ENCODE data around the gene RELB.

The RELB gene

DNA sequence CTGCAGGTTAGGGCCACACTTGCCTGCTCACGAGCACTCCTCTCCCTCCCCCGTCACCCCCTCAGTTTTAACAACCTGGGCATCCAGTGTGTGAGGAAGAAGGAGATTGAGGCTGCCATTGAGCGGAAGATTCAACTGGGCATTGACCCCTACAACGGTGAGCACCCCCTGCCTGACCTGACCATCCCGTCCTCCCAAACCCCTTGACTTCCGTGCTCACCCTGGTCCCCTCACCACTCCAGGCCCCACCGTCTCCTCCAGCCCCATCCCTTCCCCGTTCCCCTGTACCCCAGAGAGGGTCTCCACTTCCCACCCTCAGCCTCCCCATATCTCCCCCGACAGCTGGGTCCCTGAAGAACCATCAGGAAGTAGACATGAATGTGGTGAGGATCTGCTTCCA, 24.0 kb downstream of the RELB start:
- no peak for DNase-seq

DNA sequence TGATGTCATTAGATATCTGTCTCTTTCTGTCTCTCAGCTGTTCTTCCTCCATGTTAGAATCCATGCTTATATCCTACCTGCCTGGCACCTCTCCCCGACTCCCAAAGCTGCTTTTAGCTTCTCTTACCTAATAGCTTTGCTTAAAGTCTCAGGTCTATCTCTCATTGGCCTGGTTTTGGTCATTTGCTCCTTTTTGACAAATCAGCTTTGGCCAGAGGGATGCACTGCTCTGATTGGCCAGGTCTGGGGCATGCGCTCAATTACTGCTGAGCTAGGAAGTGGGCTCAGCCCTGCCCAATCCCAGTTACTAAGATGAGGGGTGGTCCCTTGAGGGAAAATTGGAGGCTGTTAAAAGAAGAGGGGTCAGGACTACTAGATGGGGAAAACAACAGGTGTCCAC, 26.1 kb downstream of the RELB start:
- DNase-seq = no peak

DNA sequence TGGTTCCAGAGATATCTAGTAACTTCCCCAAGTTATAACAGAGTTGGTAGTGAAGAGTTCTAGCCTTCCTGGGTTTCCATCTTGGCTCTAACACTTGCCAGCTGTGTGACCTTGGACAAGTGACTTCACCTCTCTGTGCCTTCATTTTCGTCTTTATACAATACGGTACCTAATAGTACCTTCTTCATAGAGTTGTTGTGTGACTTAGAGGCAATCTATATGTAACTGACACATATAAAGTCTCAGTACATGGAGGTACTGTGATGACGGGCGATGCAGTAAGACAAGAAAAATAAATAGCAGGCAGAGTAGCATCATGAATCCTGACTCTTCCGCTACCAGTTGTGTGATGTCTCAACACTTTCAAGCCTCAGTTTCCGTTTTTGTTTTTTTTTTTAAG, 29.6 kb downstream of the RELB start:
- no peak for DNase-seq

DNA sequence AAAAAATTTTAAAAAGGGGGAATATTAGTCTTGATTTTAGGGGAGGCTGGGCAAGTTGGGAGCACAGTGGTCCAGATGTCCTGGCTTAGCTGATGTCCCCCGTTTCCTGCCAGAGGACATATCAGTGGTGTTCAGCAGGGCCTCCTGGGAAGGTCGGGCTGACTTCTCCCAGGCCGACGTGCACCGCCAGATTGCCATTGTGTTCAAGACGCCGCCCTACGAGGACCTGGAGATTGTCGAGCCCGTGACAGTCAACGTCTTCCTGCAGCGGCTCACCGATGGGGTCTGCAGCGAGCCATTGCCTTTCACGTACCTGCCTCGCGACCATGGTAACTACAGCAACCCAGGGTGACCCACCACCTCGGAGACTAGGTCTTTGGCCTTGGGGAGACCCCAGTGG, 31.2 kb downstream of the RELB start:
- no peak for DNase-seq

DNA sequence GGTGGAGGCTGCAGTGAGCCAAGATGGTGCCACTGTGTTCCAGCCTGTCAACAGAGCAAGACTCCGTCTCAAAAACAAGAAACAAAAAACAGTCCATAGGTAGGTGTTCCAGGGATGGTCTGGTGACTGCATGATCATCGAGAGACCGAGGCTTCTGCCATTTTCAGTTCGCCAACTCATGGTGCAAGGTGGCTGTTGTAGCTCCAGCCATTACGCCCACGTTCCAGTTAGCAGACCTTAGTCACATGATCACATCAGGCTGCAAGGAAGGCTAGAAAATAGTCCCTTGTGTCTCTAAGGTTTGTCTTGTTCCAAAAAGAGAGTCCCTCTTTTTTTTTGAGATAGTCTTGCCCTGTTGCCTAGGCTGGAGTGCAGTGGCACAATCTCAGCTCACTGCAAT, 34.5 kb downstream of the RELB start:
- no peak for DNase-seq

DNA sequence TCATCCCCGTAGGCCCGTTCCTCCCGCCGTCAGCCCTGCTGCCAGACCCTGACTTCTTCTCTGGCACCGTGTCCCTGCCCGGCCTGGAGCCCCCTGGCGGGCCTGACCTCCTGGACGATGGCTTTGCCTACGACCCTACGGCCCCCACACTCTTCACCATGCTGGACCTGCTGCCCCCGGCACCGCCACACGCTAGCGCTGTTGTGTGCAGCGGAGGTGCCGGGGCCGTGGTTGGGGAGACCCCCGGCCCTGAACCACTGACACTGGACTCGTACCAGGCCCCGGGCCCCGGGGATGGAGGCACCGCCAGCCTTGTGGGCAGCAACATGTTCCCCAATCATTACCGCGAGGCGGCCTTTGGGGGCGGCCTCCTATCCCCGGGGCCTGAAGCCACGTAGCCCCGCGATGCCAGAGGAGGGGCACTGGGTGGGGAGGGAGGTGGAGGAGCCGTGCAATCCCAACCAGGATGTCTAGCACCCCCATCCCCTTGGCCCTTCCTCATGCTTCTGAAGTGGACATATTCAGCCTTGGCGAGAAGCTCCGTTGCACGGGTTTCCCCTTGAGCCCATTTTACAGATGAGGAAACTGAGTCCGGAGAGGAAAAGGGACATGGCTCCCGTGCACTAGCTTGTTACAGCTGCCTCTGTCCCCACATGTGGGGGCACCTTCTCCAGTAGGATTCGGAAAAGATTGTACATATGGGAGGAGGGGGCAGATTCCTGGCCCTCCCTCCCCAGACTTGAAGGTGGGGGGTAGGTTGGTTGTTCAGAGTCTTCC, 36.3 kb downstream of the RELB start:
- DNase-seq = no peak

DNA sequence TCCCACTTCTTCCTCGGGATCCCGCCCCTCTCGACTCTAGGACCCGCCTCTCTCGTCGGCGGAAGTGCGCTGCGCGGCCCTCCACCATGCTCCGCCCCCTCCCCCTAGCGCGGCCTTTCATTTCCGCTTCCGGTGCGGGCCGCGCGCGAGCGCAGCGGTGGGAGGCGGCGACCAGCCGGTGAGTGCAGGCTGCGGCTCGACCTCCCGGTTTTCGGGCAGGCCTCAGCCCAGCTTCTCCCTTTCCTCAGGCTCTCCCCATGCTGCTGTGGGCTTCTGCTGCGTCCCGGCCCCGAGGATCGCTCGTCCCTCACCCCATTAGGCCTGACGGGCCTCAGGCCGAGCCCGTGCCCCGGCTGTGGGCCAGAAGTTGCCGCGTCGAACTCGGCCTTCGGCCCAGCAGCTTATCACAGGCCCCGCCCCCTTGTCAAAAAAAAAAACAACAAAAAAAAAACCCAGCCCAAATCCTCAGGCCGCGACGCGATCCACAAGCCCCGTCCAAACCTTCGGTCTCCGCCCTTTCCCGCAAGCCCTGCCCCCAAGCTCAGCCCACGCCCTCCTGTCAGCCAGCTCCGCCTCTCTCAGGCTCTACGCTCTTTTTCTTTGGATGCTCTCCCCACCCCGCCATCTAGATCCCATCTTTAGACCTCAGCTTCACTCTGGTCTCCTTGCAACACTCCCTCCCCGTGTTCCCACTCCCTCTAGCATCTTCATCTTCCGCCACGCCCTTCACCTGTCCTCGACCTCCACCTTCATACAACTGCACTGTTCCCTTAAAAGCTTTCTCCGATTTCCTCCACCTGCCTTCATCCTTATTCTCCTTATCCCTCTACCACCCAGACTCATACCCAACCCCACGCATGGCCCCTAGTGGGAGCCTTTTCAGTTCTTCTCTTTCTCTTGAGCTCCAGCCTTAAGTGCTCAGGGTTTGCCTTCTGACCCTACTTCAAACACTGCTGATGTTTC, 37.9 kb downstream of the RELB start, which contains the start of gene CLASRP:
TSS of gene CLASRP (plus strand) at position 115 of the 963 bp plus-strand sequence. CDS start 1,168 bp downstream, outside the sequence.
- DNase-seq = peak; percentile 79

DNA sequence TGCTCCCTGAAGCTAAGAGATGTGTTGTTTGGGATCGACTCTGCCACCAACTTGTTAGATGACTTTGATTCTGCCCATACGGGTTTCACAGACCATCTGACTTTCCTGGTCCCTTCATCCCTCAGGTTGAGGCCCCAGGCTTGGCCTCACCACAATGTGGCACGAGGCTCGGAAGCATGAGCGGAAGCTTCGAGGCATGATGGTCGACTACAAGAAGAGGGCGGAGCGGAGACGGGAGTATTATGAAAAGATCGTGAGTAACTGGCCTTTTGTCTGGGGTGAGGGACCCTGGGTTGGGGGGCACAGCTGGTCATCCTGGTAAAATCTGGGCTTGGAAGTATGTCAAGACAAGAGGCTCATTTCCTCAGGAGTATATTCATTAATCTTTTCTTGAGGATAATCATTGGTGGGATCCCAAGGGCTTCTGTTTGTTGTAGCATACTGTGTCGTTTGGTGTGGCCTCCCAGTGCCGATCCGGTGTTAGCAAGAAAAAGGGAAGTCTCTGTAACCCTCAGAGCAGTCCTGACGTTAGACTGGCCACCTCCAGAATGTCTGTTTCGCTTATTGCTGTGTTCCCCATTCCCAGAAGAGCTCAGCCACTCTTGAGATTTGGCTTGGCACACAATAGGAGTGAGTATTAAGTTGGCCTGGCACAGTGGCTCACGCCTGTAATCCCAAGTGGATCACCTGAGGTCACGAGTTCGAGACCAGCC, 39.0 kb downstream of the RELB start:
- peak; percentile 36 to 62 for DNase-seq

DNA sequence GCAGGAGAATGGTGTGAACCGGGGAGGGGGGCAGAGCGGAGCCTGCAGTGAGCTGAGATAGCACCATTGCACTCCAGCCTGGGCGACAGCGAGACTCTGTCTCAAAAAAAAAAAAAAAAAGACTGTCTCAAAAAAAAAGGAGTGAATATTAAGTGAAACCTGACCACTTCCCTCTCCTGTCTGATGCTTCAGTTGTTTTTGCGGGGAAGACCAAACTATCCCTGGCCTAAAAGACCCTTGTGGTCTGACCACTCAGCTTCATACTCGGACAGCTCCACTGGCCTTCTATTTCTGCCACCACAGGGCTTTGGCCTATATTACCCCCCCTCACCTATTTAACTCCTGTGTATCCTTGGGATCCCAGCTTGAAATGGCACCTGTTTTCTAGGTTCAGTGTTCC, 39.9 kb downstream of the RELB start:
- DNase-seq = no peak

DNA sequence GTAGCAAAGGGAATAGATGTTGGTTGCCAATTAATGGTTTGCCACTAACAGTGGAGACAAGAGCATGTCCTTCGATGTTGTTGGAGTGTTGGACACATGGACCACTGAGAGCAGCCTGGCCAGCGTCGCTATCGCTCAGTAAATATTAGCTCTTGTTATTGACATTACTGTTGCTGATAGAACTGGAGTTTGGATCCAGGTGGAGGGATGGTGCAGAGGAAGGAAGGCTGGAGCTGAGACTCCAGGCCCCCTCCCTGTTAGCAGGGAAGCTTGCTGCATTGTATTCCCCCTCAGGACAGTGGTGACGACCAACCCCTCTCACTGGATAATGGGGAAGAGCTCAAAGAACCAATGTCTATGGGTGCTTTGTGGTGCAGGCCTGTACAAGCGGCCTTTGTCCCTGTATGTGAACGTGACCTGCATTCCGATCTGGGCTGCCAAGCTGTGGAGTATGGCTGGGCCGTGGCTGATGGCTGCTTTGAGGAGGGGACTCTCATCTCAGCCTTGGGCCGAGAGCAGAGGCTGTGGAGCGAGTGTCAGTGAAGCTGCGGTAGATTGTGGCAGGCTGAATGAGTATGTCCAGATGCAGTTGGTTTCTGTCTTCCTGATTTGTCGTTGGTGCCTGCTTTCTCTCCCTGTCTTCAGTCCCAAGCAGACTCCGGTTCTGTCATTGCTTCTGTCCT, 44.5 kb downstream of the RELB start:
- no peak for DNase-seq

DNA sequence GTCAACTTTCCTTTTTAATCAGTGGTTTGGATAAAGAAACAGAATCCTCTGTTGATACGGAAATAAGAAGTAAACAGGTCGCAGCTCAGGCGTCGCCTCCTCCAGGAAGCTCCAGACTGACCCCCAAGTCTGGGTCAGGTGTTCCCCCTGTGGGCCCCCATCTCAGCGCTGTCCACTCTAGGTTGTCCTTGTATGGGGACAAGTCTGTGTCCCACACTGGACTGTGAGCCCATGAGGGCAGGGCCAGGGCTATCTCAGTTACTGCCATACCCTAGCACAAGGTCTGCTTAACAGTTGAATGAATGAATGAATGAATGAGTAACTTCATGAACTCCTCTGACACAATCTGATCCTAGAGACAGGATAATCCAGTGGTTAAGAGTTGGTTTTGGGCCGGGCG, 45.1 kb downstream of the RELB start:
- DNase-seq = no peak

DNA sequence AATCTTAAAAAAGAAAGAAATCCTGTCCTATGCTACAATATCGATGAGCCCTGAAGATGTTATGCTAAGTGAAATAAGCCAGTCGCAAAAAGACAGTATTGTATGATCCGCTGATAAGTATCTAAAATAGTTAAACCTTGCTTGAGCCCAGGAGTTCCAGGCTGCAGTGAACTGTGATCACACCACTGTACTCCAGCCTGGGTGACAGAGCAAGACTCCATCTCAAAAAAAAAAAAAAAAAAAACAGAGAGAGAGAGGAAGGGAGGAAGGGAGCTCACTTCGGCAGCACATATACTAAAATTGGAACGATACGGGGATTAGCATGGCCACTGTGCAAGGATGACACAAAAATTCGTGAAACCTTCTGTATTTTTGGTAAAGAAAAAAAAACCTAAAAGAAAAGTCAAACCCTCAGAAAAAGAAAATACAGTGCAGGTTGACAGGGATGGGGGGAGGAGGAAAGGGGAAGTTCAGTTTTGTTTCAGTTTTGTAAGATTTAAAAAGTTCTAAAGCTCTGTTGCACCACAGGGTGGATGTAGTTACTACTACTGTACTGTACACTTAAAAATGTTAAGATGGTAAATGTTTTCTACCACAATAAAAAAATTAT, 46.0 kb downstream of the RELB start:
- peak; percentile 72 to 79 for DNase-seq

DNA sequence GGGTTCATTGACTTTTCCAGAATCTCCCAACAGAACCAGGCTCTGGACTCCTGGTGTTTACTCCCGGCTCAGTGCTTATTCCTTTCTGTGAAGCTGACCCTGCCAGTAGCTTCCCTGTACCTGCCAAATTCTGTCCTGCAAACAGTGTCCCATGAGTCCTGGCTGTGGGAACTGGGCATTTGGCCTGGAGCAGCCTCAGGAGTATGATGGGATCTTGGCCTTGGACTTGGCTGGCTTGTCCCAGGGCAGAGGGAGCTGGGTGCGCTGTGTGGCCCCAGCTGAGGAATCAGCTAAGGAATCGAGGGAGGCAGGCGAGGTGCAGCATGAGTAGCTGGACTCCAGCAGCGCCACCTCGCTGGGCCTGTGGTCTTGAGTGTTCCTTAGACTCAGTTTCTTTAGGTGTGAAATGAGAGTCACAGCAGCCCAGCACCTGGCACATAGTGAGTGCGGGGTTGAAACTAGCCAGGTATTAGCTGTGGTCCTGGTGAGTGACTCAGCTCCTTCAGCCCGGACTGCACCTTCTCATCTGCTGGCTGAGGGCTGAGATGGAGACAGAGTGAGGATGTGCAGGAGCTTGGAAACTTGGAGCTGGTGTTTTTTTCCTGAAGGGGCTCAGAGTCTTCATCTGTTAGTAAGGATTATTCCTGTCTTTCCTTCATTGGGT, 47.9 kb downstream of the RELB start:
- no peak for DNase-seq

DNA sequence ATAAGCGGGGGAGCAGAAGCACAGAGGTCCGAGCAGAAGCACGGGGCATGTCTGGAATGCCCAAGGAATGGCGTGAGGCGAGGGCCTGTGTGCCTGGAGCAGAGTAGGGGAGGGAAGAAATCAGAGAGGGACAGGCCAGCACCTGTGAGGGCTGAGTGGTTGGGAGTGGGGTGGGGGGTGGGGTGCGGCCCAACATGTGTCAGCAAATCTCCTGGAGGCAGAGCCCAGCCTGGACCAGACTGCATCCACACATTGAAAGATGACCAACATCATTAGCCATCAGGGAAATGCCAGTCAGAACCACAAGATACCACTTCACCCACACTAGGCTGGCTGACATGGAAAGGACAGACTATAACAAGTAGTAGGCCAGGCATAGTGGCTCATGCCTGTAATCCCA, 48.8 kb downstream of the RELB start:
- DNase-seq = no peak

DNA sequence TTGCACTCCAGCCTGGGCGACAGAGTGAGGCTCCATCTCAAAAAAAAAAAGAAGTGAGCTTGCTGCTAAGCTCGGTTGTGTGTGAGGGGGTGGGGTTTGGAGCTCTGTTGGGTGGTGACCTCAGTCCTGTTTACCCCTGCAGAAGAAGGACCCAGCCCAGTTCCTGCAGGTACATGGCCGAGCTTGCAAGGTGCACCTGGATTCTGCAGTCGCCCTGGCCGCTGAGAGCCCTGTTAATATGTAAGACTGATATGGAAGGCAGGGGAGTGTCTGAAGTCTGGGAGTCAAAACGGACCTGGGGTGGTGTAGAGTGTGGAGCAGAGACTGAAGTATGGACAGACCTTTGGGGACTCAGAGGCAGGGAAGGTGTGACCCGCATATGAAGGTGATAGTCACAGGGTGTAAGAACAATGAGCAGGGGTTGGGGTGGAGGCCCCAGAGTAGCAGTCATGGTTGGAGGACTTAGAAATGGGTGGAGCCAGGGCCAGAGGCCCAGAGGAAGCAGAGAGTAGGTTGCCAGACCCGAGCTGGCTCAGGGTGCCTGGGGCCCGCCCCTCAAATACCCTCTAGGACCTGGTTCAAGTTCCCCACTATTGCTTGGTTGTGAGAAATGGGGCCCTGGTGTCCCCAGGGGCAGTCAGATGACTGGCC, 50.8 kb downstream of the RELB start:
- no peak for DNase-seq

DNA sequence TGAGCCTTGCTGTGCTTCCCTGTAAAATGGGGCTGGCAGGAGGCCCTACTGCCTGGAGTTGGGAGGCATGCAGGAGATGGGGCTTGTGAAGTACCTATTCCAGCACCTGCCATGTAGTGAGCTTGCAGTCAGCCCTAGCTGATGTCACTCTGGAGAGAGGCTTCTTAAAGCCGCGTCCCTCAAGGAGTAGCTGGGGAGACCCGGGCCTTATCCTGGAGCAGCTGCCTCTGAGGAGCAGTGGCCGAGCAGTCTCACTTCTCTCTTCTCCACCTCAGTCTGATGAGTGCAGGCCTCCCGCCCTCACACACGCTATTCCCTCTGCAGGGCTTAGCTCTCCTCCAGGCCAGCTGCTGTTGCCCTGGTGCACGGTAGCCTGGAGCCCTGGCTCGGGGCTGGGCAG, 55.6 kb downstream of the RELB start:
- no peak for DNase-seq

DNA sequence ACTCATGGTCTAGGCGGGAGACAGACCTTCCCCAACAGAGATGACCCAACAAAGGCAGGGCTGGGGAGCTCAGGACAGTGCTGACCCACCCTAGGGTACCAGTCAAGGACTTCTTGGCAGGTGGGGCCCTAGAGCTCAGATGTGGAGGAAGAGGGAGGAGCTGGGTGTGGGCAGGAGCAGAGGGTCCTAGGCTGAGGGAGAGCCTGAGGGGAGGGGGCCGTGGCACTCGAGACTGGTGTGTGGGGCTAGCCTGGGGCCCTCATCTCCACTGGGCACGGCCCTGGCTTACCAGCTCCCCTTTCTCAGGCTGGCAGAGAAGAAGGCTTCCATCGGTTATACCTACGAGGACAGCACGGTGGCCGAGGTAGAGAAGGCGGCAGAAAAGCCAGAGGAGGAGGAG, 56.2 kb downstream of the RELB start:
- no peak for DNase-seq

DNA sequence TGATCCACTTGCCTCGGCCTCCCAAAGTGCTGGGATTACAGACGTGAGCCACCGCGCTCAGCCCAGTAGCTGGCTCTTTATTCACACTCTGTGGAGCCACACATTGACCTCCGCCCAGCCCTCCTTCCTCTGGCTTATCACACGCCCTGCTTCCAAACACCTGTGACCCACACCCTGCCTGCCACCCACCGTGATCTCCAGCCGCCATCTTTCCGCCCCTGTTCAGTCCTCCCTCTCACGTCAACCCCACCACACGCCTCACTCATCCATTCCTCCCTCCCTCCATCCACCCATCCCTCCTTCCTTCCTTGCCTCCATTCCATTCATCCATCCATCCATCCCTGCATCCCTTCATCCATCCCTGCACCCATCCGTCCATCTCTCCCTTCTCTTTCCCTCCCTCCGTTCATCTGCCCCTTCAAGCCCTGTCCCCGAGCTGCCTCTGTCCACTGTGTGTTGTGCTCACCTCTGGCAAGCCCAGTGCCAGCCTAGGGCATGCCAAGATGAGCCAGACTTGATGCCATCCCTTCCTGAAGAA, 57.4 kb downstream of the RELB start:
- no peak for DNase-seq

DNA sequence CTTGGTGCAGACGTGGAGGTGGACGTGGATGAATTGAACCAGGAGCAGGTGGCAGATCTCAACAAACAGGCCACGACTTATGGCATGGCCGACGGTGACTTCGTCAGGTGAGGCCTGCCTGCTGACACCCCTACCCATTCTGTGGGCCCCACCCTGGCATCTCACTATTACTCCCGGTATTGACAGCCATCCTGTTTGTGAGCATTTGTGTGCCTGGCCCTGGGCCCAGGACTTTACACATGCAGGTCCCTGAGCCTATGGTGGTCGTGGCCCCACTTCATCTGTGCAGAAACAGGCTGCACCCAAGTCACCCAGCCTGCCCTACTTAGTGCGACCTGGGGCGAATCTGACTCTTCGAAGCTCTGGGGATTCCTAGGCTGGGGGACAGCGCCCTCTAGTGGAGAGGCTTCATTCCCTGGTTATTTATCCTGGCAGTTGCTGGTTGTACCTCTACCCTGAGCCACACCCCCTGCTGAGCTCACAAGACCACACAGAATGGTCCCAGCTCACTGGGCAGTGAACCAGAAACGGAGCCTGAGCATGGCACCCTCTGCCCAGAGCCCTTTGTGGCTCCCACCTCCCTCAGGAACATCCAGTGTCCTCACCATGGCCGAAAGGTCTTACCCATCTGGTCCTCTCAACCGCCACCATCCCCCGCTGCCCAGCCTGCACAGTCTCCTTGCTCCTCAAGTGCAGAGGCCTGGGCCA, 58.1 kb downstream of the RELB start:
- DNase-seq = peak; percentile 77 to 81

DNA sequence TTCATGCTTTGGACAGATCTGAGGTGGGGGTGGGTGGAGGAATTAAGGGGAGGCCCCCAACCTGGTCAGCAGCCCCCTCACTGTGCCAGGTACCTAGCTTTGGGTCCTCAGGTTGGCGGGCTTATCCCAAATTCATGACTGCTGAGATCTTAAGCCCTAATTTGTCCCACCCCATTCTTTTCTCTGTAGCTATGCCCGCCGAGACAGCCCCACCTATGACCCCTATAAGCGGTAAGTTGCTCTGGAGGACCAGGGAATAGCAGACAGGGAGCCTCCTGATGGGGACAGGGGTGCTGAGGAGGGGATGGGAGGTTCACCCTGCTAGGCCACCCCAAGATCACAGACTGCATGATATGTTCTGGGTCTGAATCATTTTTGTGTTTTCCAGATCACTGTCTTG, 60.7 kb downstream of the RELB start:
- DNase-seq = no peak

Data from AML-193 (cell line).